ENCODE data around the gene EPHB2.

EPHB2 gene

GRCh38 chr1:22798083-22798482, 87.4 kb downstream of the EPHB2 start:
- no peaks in the 10 kb centered on the region for H3K9me3 ChIP-seq (ENCODE audit: low read depth, low read length)
- no peaks in the 10 kb centered on the region for H3K36me3 ChIP-seq (ENCODE audit: insufficient read depth, low read length)
- no peak overlapping the region for H3K4me3 ChIP-seq
- H3K9ac ChIP-seq (ENCODE audit: insufficient read length) = no peak overlapping the region
- no peak for DNase-seq (ENCODE audit: low read depth, low spot score)
- TF ChIP-seq POLR2AphosphoS5 (IDR thresholded peaks at IDR 0.05; ENCODE audit: borderline replicate concordance, low read depth, low read length) = no peak
- no peak for TF ChIP-seq EZH2 (IDR thresholded peaks at IDR 0.05)
- TF ChIP-seq FOXP2 (optimal IDR thresholded peaks at IDR 0.05; ENCODE audit: control extremely low read depth, extremely low read length, insufficient read depth) = no peak
- H3K27ac ChIP-seq = no peak overlapping the region

- no peak overlapping the region for H3K9ac ChIP-seq (ENCODE audit: insufficient read length)
- no peaks in the 10 kb centered on the region for H3K9me3 ChIP-seq (ENCODE audit: low read depth, low read length)
- no peaks in the 10 kb centered on the region for H3K36me3 ChIP-seq (ENCODE audit: insufficient read depth, low read length)
- H3K4me3 ChIP-seq = no peak overlapping the region
- H3K27ac ChIP-seq = no peak overlapping the region
- TF ChIP-seq EZH2 (IDR thresholded peaks at IDR 0.05) = no peak
- no peak for TF ChIP-seq POLR2AphosphoS5 (IDR thresholded peaks at IDR 0.05; ENCODE audit: borderline replicate concordance, low read depth, low read length)
- TF ChIP-seq FOXP2 (optimal IDR thresholded peaks at IDR 0.05; ENCODE audit: control extremely low read depth, extremely low read length, insufficient read depth) = no peak
- no peak for DNase-seq (ENCODE audit: low read depth, low spot score)
Measured at GRCh38 chr1:22799971-22800370, 89.3 kb downstream of the EPHB2 start.

GRCh38 chr1:22800629-22801028, 90.0 kb downstream of the EPHB2 start:
- TF ChIP-seq POLR2AphosphoS5 (IDR thresholded peaks at IDR 0.05; ENCODE audit: borderline replicate concordance, low read depth, low read length) (no peak), EZH2 (IDR thresholded peaks at IDR 0.05) (no peak), FOXP2 (optimal IDR thresholded peaks at IDR 0.05; ENCODE audit: control extremely low read depth, extremely low read length, insufficient read depth) (no peak)
- H3K36me3 ChIP-seq (ENCODE audit: insufficient read depth, low read length) = no peaks in the 10 kb centered on the region
- no peaks in the 10 kb centered on the region for H3K9me3 ChIP-seq (ENCODE audit: low read depth, low read length)
- H3K9ac ChIP-seq (ENCODE audit: insufficient read length) = no peak overlapping the region
- no peak overlapping the region for H3K27ac ChIP-seq
- no peak for DNase-seq (ENCODE audit: low read depth, low spot score)
- H3K4me3 ChIP-seq = no peak overlapping the region

GRCh38 chr1:22801347-22801746, 90.7 kb downstream of the EPHB2 start:
- H3K9ac ChIP-seq (ENCODE audit: insufficient read length) = no peak overlapping the region
- no peak for TF ChIP-seq POLR2AphosphoS5 (IDR thresholded peaks at IDR 0.05; ENCODE audit: borderline replicate concordance, low read depth, low read length)
- no peak for TF ChIP-seq FOXP2 (optimal IDR thresholded peaks at IDR 0.05; ENCODE audit: control extremely low read depth, extremely low read length, insufficient read depth)
- no peak for TF ChIP-seq EZH2 (IDR thresholded peaks at IDR 0.05)
- no peak for DNase-seq (ENCODE audit: low read depth, low spot score)
- H3K4me3 ChIP-seq = no peak overlapping the region
- H3K36me3 ChIP-seq (ENCODE audit: insufficient read depth, low read length) = no peaks in the 10 kb centered on the region
- no peaks in the 10 kb centered on the region for H3K9me3 ChIP-seq (ENCODE audit: low read depth, low read length)
- H3K27ac ChIP-seq = no peak overlapping the region

GRCh38 chr1:22801761-22802160, 91.1 kb downstream of the EPHB2 start:
- Histone ChIP-seq H3K27ac (no peak overlapping the region), H3K36me3 (ENCODE audit: insufficient read depth, low read length) (no peaks in the 10 kb centered on the region), H3K9ac (ENCODE audit: insufficient read length) (no peak overlapping the region), H3K4me3 (no peak overlapping the region), H3K9me3 (ENCODE audit: low read depth, low read length) (no peaks in the 10 kb centered on the region)
- no peak for DNase-seq (ENCODE audit: low read depth, low spot score)
- no peak for TF ChIP-seq POLR2AphosphoS5 (IDR thresholded peaks at IDR 0.05; ENCODE audit: borderline replicate concordance, low read depth, low read length)
- no peak for TF ChIP-seq EZH2 (IDR thresholded peaks at IDR 0.05)
- TF ChIP-seq FOXP2 (optimal IDR thresholded peaks at IDR 0.05; ENCODE audit: control extremely low read depth, extremely low read length, insufficient read depth) = no peak

- Histone ChIP-seq H3K9ac (ENCODE audit: insufficient read length) (no peak overlapping the region), H3K36me3 (ENCODE audit: insufficient read depth, low read length) (no peaks in the 10 kb centered on the region), H3K27ac (no peak overlapping the region), H3K9me3 (ENCODE audit: low read depth, low read length) (no peaks in the 10 kb centered on the region), H3K4me3 (no peak overlapping the region)
- TF ChIP-seq EZH2 (IDR thresholded peaks at IDR 0.05) (no peak), FOXP2 (optimal IDR thresholded peaks at IDR 0.05; ENCODE audit: control extremely low read depth, extremely low read length, insufficient read depth) (no peak), POLR2AphosphoS5 (IDR thresholded peaks at IDR 0.05; ENCODE audit: borderline replicate concordance, low read depth, low read length) (no peak)
- DNase-seq (ENCODE audit: low read depth, low spot score) = no peak
Measured at GRCh38 chr1:22803833-22804232, 93.2 kb downstream of the EPHB2 start.

GRCh38 chr1:22804406-22804805, 93.8 kb downstream of the EPHB2 start:
- TF ChIP-seq EZH2 (IDR thresholded peaks at IDR 0.05) = no peak
- TF ChIP-seq POLR2AphosphoS5 (IDR thresholded peaks at IDR 0.05; ENCODE audit: borderline replicate concordance, low read depth, low read length) = no peak
- no peak for TF ChIP-seq FOXP2 (optimal IDR thresholded peaks at IDR 0.05; ENCODE audit: control extremely low read depth, extremely low read length, insufficient read depth)
- no peak for DNase-seq (ENCODE audit: low read depth, low spot score)
- Histone ChIP-seq H3K9me3 (ENCODE audit: low read depth, low read length) (no peaks in the 10 kb centered on the region), H3K27ac (no peak overlapping the region), H3K4me3 (no peak overlapping the region), H3K36me3 (ENCODE audit: insufficient read depth, low read length) (no peaks in the 10 kb centered on the region), H3K9ac (ENCODE audit: insufficient read length) (no peak overlapping the region)

- TF ChIP-seq POLR2AphosphoS5 (IDR thresholded peaks at IDR 0.05; ENCODE audit: borderline replicate concordance, low read depth, low read length) = no peak
- TF ChIP-seq FOXP2 (optimal IDR thresholded peaks at IDR 0.05; ENCODE audit: control extremely low read depth, extremely low read length, insufficient read depth) = no peak
- H3K4me3 ChIP-seq = no peak overlapping the region
- DNase-seq (ENCODE audit: low read depth, low spot score) = no peak
- no peak overlapping the region for H3K9ac ChIP-seq (ENCODE audit: insufficient read length)
- H3K9me3 ChIP-seq (ENCODE audit: low read depth, low read length) = no peaks in the 10 kb centered on the region
- H3K36me3 ChIP-seq (ENCODE audit: insufficient read depth, low read length) = no peaks in the 10 kb centered on the region
- H3K27ac ChIP-seq = no peak overlapping the region
Measured at GRCh38 chr1:22804969-22805671, 94.5 kb downstream of the EPHB2 start.

- H3K36me3 ChIP-seq (ENCODE audit: insufficient read depth, low read length) = no peaks in the 10 kb centered on the region
- no peaks in the 10 kb centered on the region for H3K9me3 ChIP-seq (ENCODE audit: low read depth, low read length)
- H3K9ac ChIP-seq (ENCODE audit: insufficient read length) = no peak overlapping the region
- H3K4me3 ChIP-seq = no peak overlapping the region
- TF ChIP-seq FOXP2 (optimal IDR thresholded peaks at IDR 0.05; ENCODE audit: control extremely low read depth, extremely low read length, insufficient read depth) (no peak), POLR2AphosphoS5 (IDR thresholded peaks at IDR 0.05; ENCODE audit: borderline replicate concordance, low read depth, low read length) (no peak), EZH2 (IDR thresholded peaks at IDR 0.05) (no peak)
- no peak for DNase-seq (ENCODE audit: low read depth, low spot score)
- no peak overlapping the region for H3K27ac ChIP-seq
Measured at GRCh38 chr1:22805672-22806038, 95.0 kb downstream of the EPHB2 start.

Measured in SK-N-MC (cell line).